LNCAP (cell line): ENCODE data around the gene RANBP3.

Source experiments
- CTCF ChIP-seq: fragments of 450-650 bp; IDR thresholded peaks from 2 replicates; pipeline ENCODE4 v1.5.1; 2017; ENCODE audit warnings: mild to moderate bottlenecking

RANBP3 gene

GRCh38 chr19:5953030-5953589, 24.8 kb downstream of the RANBP3 start:
- TF ChIP-seq CTCF = no peak

- TF ChIP-seq CTCF = no peak
Measured at GRCh38 chr19:5952193-5953029, 25.5 kb downstream of the RANBP3 start.

- no peak for TF ChIP-seq CTCF
Measured at GRCh38 chr19:5951338-5951861, 26.5 kb downstream of the RANBP3 start.

- no peak for TF ChIP-seq CTCF
Measured at GRCh38 chr19:5950741-5951140, 27.2 kb downstream of the RANBP3 start.

GRCh38 chr19:5949792-5950305, 28.1 kb downstream of the RANBP3 start:
- no peak for TF ChIP-seq CTCF

- TF ChIP-seq CTCF = no peak
Measured at GRCh38 chr19:5948752-5949564, 29.0 kb downstream of the RANBP3 start.

- TF ChIP-seq CTCF = no peak
Measured at GRCh38 chr19:5947435-5947834, 30.5 kb downstream of the RANBP3 start.
